ENCODE measurements around the gene TOM1L1.
"Not testable (repeated sequence)": the region's sequence is repeated elsewhere in the genome, so short reads cannot be mapped to it uniquely, and the experiment has no call there.

Gene TOM1L1

DNA sequence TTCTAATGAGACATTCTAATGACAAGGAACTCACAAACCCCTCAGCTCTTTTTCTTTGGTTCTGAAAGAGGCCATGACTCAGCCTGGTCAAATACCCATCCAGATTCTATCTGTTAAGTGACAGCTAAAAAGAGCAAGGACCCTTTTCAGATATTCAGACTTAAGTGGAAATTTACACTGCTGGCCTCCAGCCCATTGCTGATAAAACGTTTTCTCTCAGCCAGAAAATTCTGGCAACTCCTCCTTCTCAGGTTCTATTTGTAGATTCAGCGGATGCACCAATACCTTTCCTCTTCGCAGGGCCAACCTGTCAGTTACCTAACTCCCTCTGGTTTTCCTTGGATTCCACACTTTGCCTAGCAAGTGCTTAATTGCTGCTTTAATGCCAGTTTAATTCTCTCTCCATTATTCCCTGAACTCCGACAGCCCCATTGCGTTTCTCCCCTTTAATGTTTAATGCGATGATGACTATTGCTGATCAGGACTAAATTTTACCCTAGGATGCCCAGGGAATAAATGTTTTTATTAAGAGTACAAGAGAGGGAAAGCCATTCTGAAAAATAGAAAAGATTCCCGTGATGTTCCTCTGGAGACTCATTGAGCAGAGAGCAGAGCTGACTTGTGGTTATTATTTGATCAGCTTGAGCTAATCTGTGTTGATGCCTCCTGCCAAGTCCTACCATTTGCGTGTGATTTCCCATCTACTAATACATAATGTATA is 35.9 kb upstream of the TOM1L1 start:
- no peak for TF ChIP-seq CTCF (IDR thresholded peaks at IDR 0.05; ENCODE audit: borderline replicate concordance, insufficient read depth, low read depth, low read length)
- no peak overlapping the region for H3K4me3 ChIP-seq (ENCODE audit: low read depth, low read length)

DNA sequence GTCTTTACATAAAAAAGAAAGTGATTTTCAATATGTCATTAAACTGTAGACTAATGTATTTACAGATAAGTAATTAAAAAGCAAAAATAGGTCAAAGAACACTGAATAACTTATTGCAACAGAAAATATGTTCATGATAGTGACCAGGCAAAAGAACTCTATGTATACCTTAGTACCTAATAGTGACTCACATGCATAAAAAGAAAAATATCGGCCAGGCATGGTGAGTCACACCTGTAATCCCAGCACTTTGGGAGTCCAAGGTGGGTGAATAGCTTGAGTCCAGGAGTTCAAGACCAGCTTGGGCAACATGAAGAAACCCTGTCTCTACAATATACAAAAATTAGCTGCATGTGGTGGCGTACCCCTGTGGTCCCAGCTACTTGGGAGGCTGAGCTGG is 33.0 kb upstream of the TOM1L1 start:
- no peak for TF ChIP-seq CTCF (IDR thresholded peaks at IDR 0.05; ENCODE audit: borderline replicate concordance, insufficient read depth, low read depth, low read length)
- no peak overlapping the region for H3K4me3 ChIP-seq (ENCODE audit: low read depth, low read length)

GRCh38 chr17:54870671-54871175 is 29.9 kb upstream of the TOM1L1 start:
- H3K4me3 ChIP-seq (ENCODE audit: low read depth, low read length): no peak overlapping the region
- no peak for TF ChIP-seq CTCF (IDR thresholded peaks at IDR 0.05; ENCODE audit: borderline replicate concordance, insufficient read depth, low read depth, low read length)

DNA sequence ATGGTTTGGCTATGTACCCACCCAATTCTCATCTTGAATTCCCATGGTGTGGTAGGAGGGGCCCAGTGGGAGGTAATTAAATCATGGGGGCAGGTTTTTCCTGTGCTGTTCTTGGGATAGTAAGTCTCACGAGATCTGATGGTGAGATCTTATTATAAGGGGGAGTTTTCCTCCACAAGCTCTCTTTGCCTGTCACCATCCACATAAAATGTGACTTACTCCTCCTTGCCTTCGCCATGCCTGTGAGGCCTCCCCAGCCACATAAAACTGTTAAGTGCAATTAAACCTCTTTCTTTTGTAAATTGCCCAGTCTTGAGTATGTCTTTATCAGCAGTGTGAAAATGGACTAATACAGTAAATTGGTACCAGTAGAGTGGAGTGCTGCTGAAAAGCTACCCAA is 24.7 kb upstream of the TOM1L1 start:
- H3K4me3 ChIP-seq (ENCODE audit: low read depth, low read length): not testable (repeated sequence)

DNA sequence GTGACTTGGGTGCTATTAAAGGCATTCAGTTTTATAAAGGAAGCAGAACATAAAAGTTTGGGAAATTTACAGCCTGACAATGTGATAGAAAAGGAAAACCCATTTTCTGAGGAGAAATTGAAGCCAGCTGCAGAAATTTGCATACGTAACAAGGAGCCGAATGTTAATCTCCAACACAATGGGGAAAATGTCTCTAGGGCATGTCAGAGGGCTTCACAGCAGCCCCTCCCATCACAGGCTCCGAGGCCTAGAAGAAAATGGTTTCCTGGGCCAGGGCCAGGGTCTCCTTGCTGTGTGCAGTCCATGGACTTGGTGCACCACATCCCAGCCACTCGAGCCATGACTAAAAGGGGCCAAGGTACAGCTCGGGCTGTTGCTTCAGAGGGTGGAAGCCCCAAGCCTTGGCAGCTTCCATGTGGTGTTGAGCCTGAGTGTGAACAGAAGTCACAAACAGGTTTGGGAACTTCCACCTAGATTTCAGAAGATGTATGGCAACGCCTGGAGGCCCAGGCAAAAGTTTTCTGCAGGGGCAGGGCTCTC is 23.9 kb upstream of the TOM1L1 start:
- no peak overlapping the region for H3K4me3 ChIP-seq (ENCODE audit: low read depth, low read length)
- TF ChIP-seq CTCF (IDR thresholded peaks at IDR 0.05; ENCODE audit: borderline replicate concordance, insufficient read depth, low read depth, low read length): no peak

GRCh38 chr17:54881255-54881972 is 19.2 kb upstream of the TOM1L1 start:
- TF ChIP-seq CTCF (IDR thresholded peaks at IDR 0.05; ENCODE audit: borderline replicate concordance, insufficient read depth, low read depth, low read length): no peak
- H3K4me3 ChIP-seq (ENCODE audit: low read depth, low read length): no peak overlapping the region

DNA sequence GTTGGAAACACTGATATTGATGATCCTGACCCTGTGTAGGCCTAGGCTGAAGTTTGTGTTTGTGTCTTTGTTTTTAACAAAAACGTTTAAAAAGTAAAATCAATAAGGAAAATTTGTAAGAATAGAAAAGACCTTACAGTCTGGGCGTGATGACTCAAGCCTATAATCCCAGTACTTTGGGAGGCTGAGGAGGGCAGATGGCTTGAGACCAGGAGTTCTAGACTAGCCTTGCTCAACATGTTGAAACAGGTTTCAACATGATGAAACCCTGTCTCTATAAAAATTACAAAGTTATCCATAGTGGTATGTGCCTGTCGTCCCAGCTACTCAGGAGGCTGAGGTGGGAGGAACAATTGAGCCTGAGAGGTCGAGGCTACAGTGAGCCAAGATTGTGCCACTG is 18.3 kb upstream of the TOM1L1 start:
- no peak overlapping the region for H3K4me3 ChIP-seq (ENCODE audit: low read depth, low read length)
- no peak for TF ChIP-seq CTCF (IDR thresholded peaks at IDR 0.05; ENCODE audit: borderline replicate concordance, insufficient read depth, low read depth, low read length)
